ENCODE measurements around the gene HOXD11.

The HOXD11 gene

DNA sequence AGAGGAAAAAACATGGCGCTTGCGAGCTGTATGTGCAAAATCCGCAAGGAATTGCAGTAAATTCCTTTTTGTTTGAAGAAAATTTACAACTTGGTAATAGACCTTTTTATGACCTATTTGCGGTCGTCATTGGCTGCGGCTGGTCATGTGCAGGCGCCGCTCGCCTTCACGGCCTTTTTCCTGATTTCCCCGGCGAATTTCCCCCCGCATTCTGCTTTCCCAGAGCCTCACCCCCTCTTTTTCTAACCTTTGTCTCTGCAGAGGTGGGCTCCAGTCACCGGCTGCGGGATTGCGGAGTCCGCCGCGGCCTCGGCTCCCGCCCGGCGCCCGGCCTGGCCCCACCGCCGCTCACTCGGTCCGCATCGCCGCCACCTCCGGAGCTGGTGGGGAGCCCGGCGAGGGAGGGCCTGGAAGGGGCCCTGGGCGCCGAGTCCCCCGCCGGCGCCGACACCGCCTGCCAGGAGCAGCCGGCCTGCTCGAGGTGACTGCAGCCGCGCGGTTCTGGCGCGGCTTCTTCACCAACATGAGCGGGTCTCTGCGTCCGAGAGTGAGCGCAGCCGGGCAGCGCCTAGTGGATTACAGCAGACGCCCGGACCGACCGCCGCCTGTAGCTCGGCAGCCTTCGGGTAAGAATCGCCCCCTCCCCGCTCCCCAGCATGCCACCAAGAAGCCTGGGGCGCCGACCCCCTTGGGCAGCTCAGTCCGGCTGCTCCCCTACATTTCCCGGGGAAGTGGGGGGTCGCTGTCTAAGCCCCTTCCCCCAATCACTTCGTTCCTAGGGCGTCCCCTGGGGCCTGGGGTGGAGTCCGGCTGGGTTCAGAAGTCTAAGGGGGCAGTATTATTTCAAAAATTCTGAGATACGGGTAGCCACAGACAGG, 29.5 kb downstream of the HOXD11 start:
- no peak for DNase-seq

DNA sequence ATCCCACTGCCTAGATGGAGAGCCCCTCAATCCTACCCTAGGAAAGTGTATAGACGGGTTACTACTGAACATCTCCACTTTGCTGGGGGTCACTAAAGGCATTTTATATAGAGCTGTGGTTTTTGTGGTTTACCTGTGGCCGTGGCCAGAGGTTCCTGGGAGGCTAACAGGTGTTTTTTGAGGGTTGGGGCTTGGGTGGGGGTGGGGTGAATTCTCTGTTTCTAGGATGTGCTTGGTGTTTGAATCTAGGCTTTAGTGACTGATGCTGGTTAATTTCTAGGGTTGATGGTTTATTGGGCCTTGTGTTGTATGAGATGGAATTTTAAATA, 30.1 kb downstream of the HOXD11 start:
- no peak for DNase-seq

DNA sequence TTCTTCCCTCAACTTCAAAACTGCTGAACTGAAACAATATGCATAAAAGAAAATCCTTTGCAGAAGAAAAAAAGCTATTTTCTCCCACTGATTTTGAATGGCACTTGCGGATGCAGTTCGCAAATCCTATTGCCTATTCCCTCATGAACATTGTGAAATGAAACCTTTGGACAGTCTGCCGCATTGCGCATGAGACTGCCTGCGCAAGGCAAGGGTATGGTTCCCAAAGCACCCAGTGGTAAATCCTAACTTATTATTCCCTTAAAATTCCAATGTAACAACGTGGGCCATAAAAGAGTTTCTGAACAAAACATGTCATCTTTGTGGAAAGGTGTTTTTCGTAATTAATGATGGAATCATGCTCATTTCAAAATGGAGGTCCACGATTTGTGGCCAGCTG, 30.8 kb downstream of the HOXD11 start:
- no peak for DNase-seq

DNA sequence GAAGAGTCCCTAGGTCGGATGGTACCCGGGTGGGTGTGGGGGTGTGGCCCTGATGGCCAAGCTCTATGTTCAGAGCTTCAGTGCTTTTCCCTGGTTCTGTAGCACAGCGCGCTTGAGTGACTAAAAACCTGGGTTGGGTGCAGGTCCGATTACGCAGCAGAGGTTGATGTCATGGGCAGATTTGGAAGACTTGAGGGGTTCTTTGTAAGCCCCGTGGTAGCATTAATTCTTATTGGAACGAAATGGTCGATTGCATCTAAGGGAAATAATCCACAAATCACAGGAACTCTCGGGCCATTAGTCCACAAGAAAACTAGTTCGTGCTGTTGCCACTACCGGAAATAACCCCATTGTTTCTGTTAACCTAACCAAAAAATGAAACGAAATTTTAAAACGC, 31.4 kb downstream of the HOXD11 start:
- no peak for DNase-seq

DNA sequence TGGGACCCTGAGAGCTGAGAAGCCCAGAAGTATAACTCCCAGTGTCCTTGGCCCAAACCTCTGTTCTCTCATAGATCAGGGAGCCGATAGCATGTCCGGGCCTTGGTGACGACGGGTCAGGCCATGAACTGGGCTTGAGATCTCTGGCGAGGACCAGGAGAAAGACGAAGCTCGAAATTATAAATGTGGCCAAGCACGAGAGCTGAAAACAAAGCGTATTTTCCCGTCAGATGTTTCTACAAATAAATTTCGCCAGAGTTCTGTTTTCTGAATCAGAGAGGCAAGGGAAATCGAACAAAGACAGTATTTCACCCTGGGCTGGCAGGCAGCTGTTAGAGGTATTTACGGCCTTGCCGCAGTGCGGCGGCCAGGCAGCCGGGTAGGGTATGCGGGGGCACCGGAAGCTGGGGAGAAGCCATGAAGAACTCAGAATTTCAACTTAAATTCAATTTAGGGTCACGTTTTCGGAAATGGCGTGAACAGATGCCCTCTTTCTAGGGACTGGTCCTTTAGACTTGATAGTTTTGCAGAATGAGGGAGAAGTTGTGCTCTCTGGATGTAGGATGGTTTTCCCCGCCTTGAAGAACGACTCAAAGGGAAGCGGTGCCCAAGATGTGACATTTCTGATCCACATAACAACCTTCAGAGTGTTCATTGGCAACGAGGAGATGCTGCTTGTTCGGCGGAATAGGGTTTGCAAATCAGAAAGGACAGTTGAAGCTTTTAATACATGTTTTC, 32.0 kb downstream of the HOXD11 start:
- no peak for DNase-seq

DNA sequence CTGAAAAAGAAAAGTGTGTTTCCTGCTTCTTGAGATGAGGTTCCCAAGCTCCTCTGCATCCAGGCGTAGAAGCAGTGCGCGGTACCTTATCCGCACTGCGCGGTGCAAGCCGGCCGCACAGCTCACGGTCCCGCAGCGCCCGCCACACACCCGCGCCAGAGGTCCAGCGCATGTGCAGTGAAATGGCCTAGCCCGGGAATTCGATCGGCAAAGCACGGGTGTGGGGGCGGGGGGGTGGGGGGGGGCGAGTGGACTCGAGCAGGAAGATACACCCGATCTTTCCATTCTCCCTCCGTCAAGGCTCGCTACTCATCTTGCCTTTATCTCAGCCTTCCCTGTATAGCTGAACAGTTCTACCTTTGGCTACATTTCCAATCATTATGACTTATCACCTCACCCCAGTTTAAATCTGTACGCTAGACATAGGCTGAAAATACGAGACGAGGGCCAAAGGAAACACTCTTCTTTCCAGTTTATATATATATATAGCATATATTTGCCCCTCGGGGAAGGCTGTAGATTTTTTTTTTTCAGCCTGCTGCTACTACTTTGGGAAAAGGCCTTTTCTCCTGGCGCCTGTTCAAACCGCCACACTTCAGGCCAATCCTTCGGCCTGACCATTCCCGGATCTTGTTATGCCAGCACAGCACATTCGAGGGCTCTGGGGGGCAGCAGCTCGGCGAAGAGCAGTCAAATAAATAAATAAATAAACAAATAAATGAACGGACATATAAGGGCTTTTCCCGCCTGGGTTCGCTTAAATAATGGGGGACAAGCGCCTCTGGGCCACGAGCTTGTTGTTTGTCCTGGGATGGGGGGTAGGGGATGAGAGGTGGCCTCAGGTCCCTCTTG, 32.8 kb downstream of the HOXD11 start:
- no peak for DNase-seq

DNA sequence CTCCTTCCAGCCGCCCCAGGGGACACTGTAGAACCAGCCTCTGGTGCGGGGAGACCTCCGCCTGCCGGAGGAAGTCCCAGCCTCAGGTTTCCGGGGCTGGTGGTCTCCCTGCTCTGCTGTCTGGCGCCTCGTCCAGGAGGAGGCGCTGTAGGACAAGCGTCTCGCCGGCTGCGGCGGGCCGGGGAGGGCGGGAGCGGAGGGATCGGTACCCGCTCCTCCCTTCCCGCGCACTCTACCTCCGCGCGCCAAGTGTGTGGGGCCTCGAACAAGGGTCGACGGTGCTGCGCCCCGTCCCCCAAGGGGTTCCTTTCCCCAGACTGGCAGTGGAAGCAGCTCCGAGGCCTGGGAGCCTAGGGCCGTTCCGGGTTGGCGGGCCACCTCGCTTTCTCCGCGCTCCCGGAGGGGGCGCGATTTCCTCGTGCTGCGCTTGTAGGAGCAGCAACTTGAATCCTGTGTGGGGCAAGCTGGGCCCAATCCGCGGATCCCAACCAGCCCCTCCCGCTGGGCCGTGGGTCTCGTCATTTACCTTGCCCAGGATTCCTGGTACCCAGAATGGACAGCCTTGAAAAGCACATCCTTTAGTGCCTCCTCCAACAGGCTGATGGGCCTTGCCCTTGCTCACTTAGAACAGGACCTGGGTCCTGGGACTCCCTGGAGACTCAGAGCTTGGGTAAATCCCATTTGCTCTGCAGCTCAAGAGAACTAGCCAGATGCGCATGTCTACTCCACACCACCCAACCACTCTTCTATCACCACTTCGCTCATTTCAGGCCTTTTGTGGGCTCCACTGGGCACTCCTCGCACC, 33.6 kb downstream of the HOXD11 start:
- peak; percentile 60 for DNase-seq

DNA sequence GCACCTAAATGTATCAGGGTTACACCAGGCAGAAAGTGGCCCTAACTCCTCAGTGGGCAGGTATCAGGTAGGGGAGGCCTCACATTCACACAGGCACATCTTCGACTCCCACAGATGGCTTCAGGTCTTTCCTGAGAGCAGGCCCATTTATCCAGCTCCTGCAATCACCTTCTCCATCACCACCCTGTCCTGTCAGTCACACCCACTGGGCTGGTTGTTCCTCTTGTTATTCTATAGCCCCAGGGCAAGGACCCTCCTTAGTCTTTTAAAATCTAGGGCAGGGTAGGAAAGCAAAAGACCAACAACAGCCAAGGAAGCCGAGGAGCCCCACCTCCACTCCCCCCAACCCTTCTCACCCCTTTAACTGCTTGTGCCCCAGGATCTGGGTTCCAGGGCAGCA, 35.2 kb downstream of the HOXD11 start:
- no peak for DNase-seq

DNA sequence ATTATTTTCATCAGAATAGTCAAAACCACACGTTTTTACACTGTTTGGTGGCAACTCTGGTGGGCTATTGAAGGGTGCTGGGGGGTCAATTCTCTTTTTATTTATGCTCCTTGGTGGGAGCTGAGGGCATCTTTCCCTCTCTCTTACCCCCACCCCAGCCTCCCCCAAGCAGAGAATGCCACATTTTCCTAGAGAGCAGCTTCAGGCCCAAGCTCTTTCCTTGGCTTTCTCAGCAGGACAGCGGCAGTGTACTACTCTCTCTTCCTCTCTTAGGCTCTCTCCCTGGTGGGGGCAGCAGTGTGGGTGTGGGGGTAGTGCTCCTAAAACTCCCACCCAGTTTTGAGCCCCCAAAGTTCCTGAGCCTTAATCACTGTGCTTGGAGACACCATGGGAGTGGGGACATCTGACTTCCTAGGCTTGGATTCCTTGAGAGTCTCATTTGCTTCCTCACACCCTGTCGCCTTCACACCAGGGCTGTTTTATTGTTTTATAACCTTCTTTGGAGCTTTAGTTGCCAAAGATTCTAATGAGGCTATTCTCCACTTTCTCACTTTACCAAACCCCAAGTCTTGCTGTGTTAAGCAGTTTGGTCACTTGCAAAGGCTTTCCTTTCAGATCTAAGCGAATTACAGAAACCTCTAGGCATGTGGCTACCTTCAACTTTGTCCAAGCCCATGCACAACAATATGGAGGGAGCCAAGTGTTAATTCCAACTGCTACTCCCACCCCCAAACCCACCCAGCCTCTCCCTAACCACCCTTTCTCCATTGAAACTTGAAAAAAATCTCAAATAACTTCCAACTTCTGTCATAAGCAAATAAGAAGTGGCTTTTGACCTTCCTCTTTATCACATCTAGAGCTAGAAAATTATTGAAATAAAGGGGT, 38.2 kb downstream of the HOXD11 start:
- DNase-seq = no peak

DNA sequence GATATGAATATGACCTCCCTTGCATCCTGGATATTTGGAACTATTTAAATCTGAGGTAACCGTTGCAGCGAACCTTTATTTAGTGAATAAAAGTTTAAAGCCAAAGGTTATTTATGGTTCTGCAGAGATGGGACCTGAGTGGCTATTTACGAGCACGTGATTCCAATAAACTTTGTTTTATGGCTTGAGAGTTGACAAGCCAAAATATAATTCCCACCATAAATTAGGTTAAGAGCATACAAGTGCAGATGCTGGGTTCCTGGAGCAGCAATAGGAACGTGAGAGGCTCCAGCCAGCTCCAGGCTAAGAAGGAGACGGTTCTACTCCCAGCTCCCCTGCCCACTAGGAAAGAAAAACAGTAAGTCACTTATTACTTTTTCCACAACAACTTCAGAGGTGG, 39.0 kb downstream of the HOXD11 start:
- DNase-seq = no peak

DNA sequence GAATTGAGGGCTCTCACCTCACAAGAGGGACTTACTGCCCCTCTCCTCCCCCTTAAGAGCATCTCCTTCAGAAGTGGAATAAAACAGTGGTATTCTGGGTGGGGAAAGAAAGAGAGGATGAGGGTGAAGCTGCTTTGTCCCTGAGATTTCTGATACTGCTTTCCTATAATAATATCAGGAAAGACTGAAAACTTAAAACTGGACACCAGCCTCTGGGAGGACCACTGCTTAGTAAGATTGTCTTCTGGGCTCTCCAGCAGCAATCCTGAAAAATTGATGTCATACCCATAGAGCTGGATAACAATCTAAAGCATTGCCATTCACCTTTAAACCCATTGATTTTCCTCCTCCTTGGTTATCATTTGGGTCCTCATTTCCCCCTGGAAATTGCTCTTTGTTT, 39.6 kb downstream of the HOXD11 start:
- no peak for DNase-seq

DNA sequence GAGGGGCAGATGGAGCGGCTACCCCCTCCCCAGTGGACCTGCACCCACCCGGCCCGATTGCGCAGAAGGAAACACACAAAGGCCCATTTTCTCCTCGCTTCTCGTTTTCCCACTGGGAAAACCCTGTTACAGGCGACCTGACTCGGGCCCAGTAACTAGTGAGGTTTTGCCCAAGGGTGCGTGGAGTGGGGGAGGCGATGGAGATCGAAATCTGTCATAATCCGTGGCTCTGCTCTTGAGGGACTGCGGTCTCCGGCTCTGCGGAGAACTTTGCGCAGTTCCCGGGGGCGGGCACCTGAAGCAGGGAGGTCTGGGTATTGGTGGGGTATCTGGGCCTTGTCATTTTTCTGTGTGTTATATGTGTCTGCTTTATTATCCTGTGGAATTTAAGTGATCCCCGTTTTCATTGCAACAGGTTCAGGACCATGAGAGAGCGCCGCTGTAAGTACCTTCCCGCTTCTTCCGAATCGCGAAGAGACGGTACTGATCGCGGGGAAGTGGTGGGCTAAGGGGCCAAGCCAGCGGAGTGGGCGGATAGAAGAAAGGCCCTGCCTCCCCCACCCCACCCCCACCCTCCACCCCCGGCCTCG, 40.2 kb downstream of the HOXD11 start:
- DNase-seq = no peak

DNA sequence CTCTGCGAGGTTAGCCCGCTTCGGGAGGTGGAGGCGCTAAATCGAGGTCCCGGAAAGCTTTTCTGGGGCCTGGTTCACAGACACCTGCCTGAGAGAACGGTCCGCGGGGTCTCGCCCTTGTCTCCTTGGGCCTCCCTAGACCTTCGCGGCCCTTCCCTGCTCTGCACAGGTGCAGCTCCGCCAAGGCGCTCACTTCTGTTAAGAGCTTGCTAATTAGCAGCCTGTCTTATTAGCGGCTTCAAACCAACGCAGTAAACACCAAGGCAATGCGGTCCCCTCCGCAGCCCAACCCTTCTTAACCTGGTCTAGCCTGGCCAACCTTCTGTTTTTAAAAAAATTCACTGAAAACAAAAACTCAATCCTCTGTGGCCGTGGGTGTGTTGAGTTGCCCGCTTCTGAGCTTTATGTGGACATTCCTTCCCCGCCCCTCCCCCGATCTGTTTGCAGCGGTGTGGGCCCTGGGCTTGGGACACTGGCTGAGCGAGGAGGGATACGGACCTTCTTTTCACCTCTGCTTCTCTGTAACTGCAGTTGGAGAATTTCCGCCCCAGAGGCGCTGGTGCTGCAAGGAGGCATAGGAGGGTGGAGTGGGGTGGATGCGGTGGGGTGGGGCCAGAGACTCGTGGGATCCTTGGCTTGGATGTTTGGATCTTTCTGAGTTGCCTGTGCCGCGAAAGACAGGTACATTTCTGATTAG, 40.9 kb downstream of the HOXD11 start:
- no peak for DNase-seq

DNA sequence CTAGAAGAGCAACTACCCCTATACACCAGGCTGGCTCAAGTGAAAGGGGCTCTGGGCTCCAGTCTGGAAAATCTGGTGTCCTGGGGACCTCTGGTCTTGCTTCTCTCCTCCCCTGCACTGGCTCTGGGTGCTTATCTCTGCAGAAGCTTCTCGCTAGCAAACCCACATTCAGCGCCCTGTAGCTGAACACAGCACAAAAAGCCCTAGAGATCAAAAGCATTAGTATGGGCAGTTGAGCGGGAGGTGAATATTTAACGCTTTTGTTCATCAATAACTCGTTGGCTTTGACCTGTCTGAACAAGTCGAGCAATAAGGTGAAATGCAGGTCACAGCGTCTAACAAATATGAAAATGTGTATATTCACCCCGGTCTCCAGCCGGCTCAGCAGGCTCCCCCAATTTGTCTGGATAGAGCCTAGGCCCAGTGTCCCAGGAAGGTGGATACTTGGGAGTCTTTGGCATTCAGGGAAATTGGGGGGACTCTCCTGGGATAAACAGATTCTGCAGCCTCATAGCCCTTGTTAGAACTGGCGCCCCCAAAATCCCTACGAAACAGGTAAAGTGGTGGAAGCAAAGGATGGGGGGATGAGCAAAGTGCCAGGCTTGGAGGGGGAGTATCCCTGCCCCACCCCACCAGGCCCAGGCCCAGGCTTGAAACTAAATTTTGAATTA, 41.8 kb downstream of the HOXD11 start:
- DNase-seq = no peak

DNA sequence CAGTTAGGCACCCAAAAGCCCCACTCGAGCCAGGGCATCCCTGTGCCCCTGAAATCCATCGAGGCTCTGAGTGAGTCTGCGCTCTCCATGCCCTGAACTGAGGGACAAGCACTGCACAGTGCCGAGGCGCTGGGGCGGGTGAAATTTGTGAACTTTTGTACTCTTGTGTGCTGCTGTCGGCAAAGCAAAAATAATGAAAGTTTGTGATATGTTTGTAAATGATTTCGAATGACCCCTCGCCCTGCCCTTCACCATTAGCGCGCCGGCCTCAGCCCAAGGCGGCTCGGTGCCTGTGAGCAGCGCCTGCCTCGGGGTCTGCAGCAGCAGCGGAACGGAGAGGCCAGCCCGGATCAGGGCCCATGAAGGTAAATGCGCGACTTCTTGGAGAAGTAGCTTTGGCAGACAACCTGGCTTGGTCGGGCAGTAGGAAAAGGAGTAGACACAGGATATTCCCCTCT, 42.4 kb downstream of the HOXD11 start:
- DNase-seq = no peak

DNA sequence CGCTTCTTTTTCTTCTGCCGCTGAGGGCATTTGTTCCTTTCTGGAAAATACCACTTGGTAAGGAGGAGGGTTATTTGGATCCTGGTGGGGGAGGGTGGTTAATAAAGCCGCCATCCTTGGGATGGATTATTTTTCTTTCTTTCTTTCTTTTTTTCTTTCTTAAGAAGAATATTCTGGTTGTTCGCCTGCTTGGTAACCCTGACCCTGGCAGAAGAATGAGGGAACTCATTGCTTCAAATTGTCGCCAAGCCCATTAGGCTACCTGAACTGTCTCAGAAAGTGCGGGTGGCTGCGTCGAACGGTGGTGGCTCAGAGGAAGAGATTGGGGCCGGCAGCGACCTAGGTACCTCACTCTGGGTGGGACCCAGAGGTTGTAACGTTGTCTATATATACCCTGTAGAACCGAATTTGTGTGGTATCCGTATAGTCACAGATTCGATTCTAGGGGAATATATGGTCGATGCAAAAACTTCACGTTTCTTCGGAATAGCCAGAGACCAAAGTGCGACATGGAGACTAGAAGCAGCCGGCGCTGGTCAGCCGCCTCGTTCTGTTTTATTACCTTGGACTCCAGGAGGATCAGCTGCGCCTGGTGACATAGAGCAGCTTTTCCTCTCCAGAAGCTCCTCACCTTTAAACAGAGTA, 43.0 kb downstream of the HOXD11 start:
- no peak for DNase-seq

DNA sequence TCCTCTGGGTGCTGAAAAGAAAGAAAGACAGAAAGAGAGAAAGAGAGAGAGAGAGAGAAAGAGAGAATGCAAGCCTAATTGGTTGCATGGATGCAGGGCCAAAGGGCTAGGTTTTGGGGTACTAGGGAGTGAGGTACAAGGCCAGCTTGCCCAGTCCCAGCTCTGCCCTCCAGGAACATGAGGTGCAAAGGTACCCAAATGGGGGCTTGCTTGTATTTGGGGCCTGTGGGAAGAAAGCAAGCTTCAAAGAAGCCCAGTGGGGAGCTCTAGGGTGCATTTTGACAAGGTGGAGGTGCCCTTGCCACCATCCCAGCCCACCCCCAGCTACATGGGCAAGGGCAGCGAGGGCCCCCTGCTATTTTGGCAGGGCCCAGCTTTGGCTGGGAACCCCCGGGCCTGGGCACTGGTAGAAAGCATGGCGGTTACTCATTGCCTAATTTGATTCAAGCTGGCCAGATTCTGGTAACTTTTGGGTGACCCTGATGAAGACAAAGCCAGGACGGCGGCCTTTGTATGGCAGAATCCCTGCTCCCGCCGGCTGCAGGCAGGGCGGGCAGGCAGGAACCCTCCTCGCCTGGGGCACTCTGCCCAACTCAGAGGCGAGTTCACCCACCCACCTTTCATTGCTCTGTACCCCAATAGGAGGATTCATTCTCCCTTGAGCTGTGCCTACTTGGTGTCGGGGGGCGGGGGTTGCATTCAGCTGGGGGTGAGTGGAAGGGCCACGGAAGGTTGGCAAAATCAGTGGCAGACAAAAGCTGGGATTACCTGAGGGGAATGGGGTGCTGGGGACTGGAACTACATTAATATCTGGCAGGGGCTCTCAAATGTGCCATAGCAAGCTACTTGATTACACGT, 43.7 kb downstream of the HOXD11 start:
- DNase-seq = no peak

Data from effector CD8-positive, alpha-beta T cell (primary cell).